ENCODE data around the gene DUSP9.

Gene DUSP9

GRCh38 chrX:153637121-153638040, 9.6 kb upstream of the DUSP9 start:
- DNase-seq = no peak

- DNase-seq = no peak
These were observed 9.0 kb upstream of the DUSP9 start for GRCh38 chrX:153638041-153638371.

DNA sequence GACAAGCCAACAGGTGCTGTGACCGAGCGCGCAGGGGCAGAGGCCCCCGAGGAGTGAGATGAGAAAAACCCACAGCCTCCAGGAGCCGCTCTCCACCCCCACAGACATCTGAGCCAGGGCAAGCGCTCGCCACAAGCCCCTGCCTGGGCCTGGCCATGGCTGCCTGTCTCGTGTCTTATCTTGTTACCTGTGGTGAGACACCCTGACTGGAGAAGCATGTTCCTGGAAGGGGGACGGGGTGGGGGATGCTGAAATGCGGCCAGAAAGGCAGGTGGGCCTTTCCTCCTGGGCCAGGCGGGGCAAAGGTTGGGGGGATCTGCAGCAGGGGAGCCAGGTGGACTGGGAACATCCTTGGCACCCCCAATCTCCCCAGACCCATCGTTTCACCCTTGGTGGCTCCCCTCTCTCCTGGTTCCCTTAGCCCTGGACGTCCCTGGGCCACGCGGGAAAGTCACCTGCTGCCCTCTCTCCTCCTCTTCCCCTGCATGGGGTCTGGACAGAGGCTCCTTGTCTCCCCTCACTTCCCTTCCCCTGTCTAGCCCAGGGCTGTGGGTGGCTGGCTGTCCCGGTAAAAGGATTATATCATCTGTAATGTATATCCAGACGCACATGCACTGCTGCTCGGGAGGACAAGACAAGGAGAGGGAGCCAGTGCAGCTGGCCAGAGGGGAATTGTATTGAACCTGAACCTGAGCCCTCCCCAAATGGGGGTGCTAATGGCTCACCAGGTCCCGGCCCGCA, 8.4 kb upstream of the DUSP9 start:
- no peak for DNase-seq

GRCh38 chrX:153639177-153640044, 7.6 kb upstream of the DUSP9 start:
- no peak for DNase-seq

GRCh38 chrX:153640045-153640686, 6.8 kb upstream of the DUSP9 start:
- no peak for DNase-seq

GRCh38 chrX:153640736-153641575, 6.0 kb upstream of the DUSP9 start:
- DNase-seq = no peak

GRCh38 chrX:153641627-153642026, 5.4 kb upstream of the DUSP9 start:
- no peak for DNase-seq

- DNase-seq = no peak
These were observed 4.8 kb upstream of the DUSP9 start for GRCh38 chrX:153642051-153642654.

DNA sequence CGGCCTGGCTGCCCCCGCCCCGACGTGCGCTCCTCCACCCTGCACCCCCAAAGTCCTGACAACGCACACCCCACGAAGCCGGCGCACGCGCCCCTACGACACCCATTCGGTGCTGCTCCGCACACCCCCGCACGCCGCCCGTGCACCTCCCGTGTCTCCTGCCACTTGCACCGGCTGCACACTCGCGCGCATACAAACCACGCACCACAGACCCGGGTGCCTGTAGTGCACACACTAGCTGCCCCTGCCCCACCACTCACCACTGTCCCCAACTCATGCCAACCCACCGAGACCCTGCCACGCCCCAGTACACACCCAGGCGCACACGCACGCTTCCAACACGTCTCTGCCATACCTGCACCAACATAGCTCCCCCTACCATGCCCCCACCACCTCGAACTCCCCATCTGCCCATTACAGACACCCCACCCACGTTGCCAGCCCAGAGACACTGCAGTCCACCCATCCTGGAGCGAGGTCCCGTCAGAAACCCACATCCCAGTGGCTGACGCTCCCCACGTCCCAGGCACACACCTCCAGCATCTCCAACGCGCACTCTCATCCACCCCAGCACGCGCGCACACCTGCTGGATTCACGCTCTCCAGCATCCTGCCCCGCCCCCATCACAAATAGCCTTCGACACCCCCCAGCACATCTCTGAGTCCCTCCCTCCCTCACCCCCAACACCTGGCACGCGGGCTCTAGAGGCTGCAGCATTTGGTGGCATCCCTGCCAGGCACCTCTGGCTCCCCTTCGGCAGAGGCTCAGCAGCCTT, 4.2 kb upstream of the DUSP9 start:
- DNase-seq = no peak

DNA sequence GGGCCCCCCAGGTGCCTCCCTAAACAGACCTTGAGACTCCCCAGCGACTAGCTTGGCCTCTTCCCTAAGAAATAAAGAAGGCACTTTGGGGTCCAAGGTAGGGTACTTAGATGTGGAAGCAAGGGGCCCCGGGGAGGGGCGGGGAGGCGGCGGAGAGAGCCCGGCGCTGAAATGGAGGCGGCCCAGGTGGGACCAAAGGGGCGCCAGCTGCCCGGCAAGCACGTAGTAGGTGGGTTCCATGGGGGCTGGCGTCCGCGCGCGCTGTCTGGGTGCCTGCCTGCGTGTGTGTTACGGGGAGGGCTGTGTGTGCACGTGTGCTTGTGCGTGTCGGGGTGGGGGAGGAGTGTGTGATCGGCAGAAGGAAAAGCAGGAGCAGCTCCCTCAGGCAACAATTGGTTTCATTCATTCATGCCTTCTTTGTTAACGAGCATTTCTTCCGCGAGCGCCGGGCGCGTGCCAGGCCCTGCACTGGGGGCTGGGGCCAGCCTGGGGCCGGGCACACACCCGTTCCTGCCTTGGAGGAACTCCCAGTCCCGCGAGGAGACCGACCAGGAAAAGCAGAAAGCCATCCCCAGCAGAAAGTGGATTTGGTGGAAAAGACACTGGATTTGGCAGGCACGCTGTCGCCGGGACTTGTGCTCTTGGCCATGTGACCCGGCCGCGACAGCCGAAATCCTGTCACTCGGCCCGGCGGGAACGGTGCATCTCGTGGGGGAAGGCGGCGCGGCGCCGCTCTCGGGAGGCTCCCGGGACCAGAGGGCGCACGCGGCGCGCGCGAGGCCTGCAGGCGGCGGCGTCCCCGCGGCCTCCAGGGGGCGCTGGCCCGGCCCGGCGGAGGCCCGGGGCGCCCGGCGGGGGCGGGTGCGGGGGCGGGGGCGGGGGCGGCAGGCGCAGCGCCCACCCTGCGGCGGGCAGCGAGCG, 3.3 kb upstream of the DUSP9 start:
- peak in 3 of 14 donors; percentile 5 to 20 (median 20) for DNase-seq

DNA sequence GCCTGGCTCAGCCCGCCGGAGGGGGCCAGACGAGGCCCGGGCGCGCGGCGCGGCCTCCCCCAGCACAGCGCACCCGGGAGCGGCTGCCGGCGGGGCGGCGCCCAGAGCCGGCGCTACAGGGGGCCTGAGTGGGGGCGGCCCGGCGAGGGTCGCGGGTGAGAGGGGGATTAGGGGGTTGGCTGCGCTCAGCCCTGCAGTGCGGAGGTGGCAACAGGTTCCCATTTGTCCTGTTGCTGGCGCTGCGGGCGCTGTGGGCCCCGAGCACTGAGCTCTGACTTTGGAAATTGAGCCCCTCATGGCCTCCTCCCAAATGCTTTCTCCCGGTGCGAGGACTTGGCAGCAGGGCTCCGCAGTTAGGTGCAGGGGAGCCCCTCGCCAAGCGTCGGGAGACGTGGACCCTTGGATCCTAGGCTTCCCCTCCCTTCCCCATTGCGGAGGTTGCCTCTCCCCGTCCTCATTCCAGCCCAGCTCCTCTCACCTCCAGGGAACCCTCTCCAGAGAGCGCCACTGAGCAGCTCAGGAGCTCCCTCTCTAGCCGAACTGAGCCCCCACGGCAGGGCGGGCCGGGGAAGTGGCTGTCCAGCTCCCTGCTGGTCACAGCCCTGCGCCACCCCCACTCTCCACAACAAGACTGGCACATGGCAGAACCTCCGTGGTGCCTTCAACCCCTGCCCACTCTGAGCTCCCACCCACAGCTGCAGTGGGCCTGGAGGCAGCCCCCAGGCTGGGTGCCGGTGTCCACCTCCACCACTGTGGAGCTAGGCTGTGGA, 2.5 kb upstream of the DUSP9 start:
- no peak for DNase-seq

GRCh38 chrX:153645151-153645550, 1.9 kb upstream of the DUSP9 start:
- no peak for DNase-seq

- DNase-seq = no peak
These were observed 998 bp upstream of the DUSP9 start for GRCh38 chrX:153645921-153646488.

GRCh38 chrX:153647461-153648357, 706 bp downstream of the DUSP9 start:
- no peak for DNase-seq

DNA sequence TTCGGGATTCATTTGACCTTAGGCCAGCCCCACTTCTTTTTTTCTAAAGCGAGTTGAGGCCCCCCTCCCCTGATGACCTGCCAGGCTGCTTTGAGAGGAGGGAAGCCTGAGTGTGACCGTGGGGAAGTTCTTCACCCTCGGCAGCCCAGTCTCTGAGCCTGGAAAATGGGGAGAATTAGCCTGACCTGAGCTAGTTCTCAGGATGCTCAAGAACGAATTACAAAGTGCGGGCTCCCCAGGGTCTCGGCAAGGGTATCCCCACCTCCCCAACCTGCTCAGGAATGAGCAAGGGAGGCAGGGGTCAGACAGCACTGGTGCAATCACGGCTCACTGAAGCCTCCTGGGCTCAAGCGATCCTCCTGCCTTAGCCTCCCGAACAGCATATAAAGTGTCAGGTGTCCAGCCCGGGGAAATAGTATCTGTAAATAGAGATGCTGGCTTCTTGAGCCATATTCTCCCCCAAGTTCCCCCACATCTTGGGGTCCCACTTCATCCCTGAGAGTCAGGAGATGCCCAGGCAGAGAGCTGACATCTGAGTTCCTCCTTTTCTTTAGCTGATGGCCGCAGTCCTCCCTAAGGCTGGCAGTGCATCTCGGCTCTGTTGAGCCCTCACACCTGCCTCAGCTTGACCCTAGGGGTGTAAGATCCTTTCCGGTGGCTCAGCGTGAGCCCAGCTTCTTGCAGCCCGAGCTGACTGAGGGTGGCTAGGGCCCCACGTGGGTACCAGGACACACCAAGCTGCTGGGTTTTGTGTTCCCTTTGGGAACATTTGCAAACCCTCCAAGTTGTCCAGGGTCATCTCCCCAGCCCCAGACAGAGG, 1.6 kb downstream of the DUSP9 start:
- DNase-seq = no peak
